Ecto neural progenitor cell (in vitro differentiated cells): ENCODE results near the gene KCNJ6.
"Not testable (repeated sequence)": the region's sequence is repeated elsewhere in the genome, so short reads cannot be mapped to it uniquely, and the experiment has no call there.

Experiments
- DNase-seq: peaks from one replicate; pipeline ENCODE4 v3.0.0-alpha.2; 2018; ENCODE audit warnings: low spot score

The KCNJ6 gene

GRCh38 chr21:37643862-37644261, 272.4 kb downstream of the KCNJ6 start:
- DNase-seq = not testable (repeated sequence)

- DNase-seq = no peak
These were observed 273.8 kb downstream of the KCNJ6 start for GRCh38 chr21:37642493-37642892.

- DNase-seq = no peak
These were observed 276.5 kb downstream of the KCNJ6 start for GRCh38 chr21:37639756-37640155.

GRCh38 chr21:37636152-37636860, 280.0 kb downstream of the KCNJ6 start:
- DNase-seq = no peak

GRCh38 chr21:37631319-37632117, 284.7 kb downstream of the KCNJ6 start:
- DNase-seq = no peak

GRCh38 chr21:37630872-37631271, 285.4 kb downstream of the KCNJ6 start:
- no peak for DNase-seq

GRCh38 chr21:37628362-37628761, 287.9 kb downstream of the KCNJ6 start:
- no peak for DNase-seq

GRCh38 chr21:37627561-37627960, 288.7 kb downstream of the KCNJ6 start:
- DNase-seq = no peak

GRCh38 chr21:37627074-37627473, 289.2 kb downstream of the KCNJ6 start:
- no peak for DNase-seq

GRCh38 chr21:37626320-37626719, 289.9 kb downstream of the KCNJ6 start:
- DNase-seq = no peak

- no peak for DNase-seq
These were observed 292.6 kb downstream of the KCNJ6 start for GRCh38 chr21:37623689-37624088.

- no peak for DNase-seq
These were observed 293.1 kb downstream of the KCNJ6 start for GRCh38 chr21:37623183-37623582.

GRCh38 chr21:37622755-37623154, 293.5 kb downstream of the KCNJ6 start:
- DNase-seq = no peak

- no peak for DNase-seq
These were observed 295.9 kb downstream of the KCNJ6 start for GRCh38 chr21:37620401-37620800.

- no peak for DNase-seq
These were observed 296.7 kb downstream of the KCNJ6 start for GRCh38 chr21:37619464-37619974.

GRCh38 chr21:37618081-37618480, 298.2 kb downstream of the KCNJ6 start:
- no peak for DNase-seq

GRCh38 chr21:37615962-37616361, 300.3 kb downstream of the KCNJ6 start:
- DNase-seq = no peak

GRCh38 chr21:37614351-37614875, 301.8 kb downstream of the KCNJ6 start:
- DNase-seq = no peak

- DNase-seq = no peak
These were observed 309.2 kb downstream of the KCNJ6 start for GRCh38 chr21:37607081-37607480.

GRCh38 chr21:37606549-37606948, 309.7 kb downstream of the KCNJ6 start:
- no peak for DNase-seq

GRCh38 chr21:37605006-37605405, 311.3 kb downstream of the KCNJ6 start:
- DNase-seq = no peak

- no peak for DNase-seq
These were observed 313.1 kb downstream of the KCNJ6 start for GRCh38 chr21:37603129-37603528.

GRCh38 chr21:37601915-37602314, 314.3 kb downstream of the KCNJ6 start:
- DNase-seq = no peak
